ENCODE results near the gene BORCS5.

DNA sequence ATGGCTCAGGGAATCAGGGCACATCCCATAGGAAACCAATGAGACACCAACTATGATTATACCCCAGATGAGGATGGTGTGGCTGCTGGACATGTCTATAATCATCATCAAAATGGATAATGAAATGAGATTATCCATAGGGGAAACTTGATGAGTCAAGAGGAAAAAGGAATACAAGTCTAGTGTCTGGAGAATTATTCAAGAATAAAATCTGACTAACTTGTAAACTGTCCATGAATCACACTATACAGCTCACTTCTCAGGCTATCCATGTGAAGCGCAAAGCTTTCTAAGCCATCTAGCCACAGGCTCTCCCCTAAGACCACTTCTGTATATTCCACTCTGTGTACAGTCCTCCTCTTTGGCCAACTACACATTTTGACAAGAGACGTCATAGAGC is 153.3 kb downstream of the BORCS5 start:
- no peak for TF ChIP-seq POLR2AphosphoS5 (IDR thresholded peaks at IDR 0.05; ENCODE audit: low read depth, low read length)
- no peak for TF ChIP-seq POLR2A (IDR thresholded peaks at IDR 0.05; ENCODE audit: low read depth, low read length)
- TF ChIP-seq TAF1 (IDR thresholded peaks at IDR 0.05; ENCODE audit: low read depth, low read length) = no peak
